Gastroesophageal sphincter (tissue), 3 donors: ENCODE results near the gene PCNX4.

Experiments
- EP300 ChIP-seq: sonication (generic); formaldehyde crosslinking; IDR thresholded peaks from one replicate; pipeline ENCODE4 v1.6.1; 2017; ENCODE audit warnings: antibody characterized with exemption, mild to moderate bottlenecking
- POLR2A ChIP-seq, 2 donors: fragments of 450-650 bp; IDR thresholded peaks; one replicate each; pipeline ENCODE4 v1.6.1; 2017; ENCODE audit warnings: antibody characterized with exemption in 2 of 2, mild to moderate bottlenecking in 2 of 2, moderate library complexity in 1 of 2
- TF ChIP-seq, protein P1 (sequence below), 4 experiments: fragments of 200-600 bp in 2 of 4; fragments of 450-650 bp in 2 of 4; sonication (generic) in 1 of 4; IDR thresholded peaks; one replicate each; pipeline ENCODE4 v1.5.1; 2017 to 2019; ENCODE audit warnings: antibody characterized with exemption in 4 of 4, mild to moderate bottlenecking in 2 of 4, moderate library complexity in 2 of 4

DNA sequence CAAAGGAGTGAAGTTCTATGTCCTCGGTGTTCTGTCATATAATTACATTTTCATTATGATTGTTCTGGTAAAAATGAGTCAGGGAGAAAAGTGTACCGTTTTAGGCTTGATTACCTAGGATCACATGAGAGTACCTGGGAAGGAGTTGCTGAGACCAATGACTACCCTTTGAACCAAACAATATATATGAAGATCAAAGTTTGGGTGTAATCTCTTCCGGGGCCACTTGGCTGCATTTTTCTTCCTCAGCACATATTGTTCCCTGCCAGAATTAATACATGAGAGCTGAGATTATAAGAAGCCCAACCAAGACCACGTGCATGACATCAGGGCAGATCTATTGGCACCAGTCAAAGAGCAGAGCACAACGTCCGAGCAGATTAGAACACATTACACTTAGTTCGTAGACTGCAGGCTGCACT lies 114.5 kb downstream of the PCNX4 start:
- TF ChIP-seq, protein P1, sequence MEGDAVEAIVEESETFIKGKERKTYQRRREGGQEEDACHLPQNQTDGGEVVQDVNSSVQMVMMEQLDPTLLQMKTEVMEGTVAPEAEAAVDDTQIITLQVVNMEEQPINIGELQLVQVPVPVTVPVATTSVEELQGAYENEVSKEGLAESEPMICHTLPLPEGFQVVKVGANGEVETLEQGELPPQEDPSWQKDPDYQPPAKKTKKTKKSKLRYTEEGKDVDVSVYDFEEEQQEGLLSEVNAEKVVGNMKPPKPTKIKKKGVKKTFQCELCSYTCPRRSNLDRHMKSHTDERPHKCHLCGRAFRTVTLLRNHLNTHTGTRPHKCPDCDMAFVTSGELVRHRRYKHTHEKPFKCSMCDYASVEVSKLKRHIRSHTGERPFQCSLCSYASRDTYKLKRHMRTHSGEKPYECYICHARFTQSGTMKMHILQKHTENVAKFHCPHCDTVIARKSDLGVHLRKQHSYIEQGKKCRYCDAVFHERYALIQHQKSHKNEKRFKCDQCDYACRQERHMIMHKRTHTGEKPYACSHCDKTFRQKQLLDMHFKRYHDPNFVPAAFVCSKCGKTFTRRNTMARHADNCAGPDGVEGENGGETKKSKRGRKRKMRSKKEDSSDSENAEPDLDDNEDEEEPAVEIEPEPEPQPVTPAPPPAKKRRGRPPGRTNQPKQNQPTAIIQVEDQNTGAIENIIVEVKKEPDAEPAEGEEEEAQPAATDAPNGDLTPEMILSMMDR (IDR thresholded peaks at IDR 0.05), result no peak
- no peak for TF ChIP-seq POLR2A (IDR thresholded peaks at IDR 0.05)
- TF ChIP-seq EP300, result no peak
